Central memory CD4-positive, alpha-beta T cell (primary cell): Measurements from ENCODE around the gene ZNF559.
A peak's percentile ranks its signal among the peaks of the same experiment; 100 is the strongest.
"Not testable (repeated sequence)": the region's sequence is repeated elsewhere in the genome, so short reads cannot be mapped to it uniquely, and the experiment has no call there.

Experiments
- DNase-seq: peaks from one replicate; pipeline ENCODE4 v3.0.0; 2022
- total RNA-seq, 3 experiments: gene quantifications; one replicate each; lab custom pipeline; 2026; lab: John Stamatoyannopoulos, UW

Gene ZNF559
- 10.4 to 44.6 (median 11.7) reads per million in 3 experiments for total RNA-seq

DNA sequence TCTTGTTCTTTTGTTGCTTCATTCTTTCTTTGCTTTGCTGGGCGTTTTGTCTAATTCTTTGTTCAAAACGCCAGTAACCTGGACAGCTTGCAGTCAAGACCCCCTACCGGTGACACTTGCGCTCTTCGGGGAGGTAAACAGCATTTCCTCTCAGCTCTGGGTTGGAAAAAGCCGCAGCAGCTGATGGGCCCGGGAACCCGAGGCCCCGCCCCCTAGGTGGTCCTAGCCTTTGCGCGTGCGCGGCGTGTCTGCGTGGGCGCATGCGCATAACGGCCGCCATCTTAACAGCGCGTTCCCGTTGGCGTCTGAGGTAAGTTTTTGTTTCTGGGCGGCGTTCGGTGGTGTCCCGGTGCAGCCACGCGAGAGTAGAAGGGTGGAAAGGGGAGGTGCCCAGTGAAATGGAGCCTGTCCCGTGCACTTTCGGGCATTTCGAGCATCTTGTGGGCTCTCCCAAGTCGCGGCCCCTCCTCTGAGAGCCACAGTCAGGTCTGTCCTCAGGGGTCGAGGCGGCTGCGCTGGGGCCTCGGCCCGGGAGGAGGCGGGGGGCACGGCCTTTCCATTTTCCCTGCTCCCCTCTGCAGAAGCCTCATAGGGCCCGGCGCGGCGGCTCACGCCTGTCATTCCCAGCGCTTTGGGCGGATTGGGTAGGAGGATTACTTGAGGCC is at the start of gene ZNF559:
Gene ZNF559, plus strand, starts transcription at position 261 of the 665 bp plus-strand sequence. CDS start 14,371 bp downstream, outside the sequence.
- peak; percentile 96 for DNase-seq

DNA sequence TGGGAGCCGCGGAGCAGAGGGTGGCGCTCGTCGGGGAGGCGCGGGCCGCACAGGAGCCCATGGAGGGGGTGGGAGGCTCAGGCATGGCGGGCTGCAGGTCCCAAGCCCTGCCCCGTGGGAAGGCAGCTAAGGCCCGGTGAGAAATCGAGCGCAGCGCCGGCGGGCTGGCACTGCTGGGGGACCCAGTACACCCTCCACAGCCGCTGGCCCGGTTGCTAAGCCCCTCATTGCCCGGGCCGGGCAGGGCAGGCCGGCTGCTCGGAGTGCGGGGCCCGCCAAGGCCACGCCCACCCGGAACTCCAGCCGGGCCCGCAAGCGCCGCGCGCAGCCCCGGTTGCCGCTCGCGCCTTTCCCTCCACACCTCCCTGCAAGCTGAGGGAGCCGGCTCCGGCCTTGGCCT is 40.5 kb upstream of the ZNF559 start:
- not testable (repeated sequence) for DNase-seq

DNA sequence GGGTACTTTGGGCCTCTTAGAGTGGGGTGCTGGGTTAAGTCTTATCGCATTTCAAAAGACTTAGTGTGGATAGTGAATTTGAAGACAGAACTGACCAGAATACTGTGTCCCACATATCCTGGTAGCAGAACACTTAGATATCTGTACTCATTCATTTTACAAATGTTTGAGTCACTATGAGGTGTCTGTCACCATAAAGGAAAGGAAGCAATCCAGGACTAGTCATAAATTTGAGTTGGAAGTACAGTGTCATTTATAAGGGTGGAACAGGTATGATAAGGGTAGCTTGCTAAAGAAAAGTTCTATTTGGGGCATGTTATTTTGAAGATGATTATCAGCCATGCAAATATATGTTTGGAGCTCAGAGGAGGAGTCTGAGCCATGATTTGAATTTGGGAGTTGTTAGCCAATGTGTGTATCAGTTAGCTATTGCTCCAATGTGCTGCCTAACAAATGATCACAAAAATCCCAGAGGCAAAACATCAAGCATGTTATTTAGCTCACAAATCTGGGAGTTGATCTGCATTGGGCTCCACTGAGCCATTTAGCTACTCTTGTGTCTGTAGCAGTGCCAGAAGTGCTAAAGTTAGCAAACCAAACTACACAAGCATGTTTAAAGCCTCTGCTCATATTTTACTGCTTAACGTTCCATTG is 34.6 kb upstream of the ZNF559 start:
- no peak for DNase-seq

DNA sequence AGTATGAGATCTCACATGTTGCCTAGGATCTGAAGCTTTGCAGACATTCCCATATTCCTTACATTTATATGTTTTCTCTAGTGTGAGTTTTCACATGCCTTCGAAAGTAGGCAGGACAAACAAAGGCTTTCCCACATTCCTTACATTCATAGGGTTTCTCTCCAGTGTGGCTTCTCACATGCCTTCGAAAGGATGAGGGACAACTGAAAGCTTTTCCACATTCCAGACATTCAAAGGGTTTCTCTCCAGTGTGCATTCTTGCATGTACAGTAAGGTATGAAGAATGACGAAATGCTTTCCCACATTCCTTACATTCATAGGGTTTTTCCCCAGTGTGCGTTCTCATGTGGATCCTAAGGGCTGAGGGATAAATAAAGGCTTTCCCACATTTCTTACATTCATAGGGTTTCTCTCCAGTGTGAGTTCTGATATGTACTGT is 28.5 kb upstream of the ZNF559 start:
- DNase-seq: no peak

DNA sequence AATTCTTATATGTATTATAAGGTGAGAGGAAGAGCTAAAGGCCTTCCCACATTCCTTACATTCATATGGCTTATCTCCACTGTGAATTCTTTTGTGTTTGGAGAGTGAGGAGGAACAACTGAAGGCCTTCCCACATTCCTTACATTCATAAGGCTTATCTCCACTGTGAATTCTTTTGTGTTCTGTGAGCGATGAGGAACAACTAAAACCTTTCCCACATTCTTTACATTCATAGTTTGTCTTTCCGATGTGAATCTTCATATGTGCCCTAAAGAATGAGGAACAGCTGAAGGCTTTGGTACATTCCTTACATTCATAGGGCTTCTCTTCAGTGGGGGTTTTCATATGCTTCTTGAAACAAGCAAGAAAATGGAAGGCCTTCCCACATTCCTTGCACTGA is 27.6 kb upstream of the ZNF559 start:
- no peak for DNase-seq

DNA sequence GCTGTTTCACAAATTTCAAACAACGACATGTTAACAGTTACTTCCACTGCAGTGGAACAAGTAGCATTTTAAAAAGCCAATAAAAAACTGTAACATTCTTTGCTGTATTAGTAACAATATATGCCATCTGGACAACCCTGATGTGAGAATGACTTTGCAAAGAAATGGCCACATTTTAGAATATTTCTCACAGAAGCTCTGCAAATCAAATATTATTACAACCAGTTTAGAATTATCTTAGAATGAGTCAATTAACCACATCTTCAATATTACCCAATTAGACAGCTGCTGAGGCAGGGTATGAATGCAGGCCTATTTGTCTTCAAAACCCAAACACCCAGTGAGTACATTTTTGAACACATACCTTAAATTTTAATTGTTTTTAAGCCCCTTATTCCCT is 17.5 kb upstream of the ZNF559 start:
- no peak for DNase-seq

DNA sequence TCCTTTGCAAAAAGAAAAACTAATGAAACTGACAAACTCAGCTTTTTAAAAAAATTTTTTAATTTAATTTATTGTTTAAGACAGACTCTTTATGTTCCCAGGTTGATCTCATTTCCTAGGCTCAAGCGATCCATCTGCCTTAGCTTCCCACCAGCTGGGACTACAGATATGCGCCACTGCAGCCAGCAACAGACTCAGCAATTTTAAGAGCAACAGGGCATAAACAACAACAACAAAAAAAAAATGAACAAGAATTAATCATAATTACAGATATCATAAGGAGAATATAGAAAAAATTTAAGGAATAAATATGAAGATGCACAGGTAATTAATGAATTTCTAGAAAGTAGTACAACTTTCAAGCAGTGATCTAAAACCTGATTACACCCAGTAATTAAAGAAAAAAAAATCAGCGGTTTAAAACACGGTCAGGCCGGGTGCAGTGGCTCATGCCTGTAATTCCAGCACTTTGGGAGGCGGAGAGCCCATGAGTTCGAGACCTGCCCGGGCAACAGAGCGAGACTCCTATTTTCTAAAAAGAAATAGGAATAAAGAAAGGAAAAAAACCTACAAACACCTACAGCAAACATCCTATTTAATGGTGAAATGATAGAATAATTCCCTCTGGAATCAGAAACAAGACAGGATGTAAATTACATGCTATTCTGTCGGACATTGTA is 15.7 kb upstream of the ZNF559 start:
- no peak for DNase-seq

DNA sequence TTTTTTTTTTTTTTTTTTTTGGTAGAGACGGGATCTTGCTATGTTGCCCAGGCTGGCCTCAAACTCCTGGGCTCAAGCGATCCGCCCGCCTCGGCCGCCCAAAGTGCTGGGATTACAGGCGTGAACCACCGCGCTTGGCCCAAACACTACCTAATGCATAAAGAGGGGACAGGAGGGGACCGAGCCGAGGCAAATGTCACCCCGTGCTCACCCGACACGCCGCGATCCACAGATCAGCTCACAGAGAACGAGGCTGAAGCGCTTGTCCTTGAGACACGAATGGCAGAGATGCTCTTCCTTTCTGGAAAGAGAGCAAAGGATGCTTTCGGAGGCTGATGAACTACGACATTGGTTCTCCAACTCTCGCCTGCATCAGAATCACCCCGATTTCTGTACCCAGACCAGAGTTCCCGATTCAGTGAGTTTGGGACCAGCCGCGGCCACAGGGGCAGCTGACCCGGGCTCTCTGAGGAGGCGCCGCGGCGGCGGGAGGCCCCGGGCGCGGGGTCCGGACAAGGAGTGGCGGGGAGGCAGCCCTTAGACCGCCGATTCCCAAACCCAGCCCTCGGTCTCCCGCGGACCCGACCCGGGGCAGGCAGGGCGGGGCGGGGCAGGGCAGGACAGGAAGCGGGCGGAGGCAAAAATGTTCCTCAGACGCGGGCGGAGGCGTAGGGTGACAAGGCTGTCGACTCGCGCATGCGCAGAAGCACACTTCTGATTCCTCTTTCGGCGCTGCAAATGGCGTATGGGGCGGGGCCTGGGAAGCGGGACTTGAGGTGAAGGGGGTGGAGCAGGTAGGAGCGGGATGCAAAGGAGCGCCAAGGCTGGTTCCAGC is 14.6 kb upstream of the ZNF559 start, which contains the start of gene ZNF699:
Gene ZNF699, minus strand, starts transcription at position 700 of the 835 bp plus-strand sequence. CDS start 4,719 bp downstream, outside the sequence.
- peak; percentile 97 for DNase-seq

DNA sequence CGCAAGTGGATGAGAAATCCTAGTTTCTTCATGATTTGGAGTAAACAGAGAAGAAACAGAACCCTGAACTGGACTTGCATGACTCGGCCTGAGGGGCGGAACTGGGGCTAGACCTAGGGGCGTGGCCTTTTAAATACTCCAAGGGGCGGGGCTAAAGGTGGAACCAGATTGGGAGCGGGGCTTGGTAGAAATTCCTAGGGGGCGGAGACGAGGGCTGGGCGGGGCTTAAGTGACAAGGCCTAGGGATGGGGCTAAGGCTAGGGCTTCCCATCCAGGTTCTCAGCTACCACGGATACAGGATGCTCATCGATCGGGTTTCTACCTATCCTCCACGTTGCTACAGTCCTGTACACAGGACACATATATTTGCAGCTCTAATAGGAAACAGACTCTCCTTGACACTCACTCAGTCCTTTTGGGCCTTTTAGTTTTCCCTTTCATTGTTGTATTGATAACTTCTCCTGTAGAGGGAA is 14.0 kb upstream of the ZNF559 start:
- no peak for DNase-seq

DNA sequence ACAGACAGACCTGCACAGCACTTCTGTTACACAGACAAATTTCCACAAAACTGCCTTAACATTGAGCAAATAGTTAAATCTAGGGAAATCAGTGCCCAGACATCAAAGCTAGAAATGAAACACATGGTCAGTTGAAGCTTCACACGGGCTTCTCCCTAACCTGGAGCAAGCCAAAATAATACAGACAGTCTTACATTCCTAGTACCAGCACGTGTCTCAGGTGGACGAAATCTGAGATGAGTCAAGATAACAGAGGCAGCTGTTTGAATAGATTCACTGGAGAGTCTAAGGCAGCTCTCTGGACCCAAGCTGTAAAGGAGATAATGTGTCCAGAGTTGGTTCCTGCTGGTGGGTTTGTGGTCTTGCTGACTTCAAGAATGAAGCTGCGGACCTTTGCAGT is 10.2 kb upstream of the ZNF559 start:
- no peak for DNase-seq

DNA sequence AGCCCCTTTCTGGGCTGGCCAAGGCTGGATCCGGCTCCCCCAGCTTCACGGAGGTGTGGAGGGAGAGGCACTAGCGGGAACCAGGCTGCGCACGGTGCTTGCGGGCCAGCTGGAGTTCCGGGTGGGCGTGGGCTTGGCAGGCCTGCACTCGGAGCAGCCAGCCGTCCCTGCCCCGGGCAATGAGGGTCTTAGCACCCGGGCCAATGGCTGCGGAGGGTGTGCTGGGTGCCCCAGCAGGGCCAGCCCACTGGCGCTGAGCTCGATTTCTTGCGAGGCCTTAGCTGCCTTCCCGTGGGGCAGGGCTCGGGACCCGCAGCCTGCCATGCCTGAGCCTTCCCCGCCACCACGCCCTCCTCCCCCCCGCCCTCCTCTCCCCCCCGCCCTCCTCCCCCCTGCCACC is 2.6 kb upstream of the ZNF559 start:
- no peak for DNase-seq

DNA sequence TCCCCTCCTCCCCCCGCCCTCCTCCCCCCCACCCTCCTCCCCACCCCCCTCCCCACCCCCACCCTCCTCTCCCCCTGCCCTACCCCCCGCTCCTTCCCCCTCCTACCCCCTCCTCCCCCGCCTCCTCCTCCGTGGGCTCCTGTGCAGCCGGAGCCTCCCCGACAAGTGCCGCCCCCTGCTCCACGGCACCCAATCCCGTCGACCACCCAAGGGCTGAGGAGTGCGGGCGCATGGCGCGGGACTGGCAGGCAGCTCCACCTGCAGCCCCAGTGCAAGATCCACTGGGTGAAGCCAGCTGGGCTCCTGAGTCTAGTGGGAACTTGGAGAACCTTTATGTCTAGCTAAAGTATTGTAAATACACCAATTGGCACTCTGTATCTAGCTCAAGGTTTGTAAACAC is 2.2 kb upstream of the ZNF559 start:
- not testable (repeated sequence) for DNase-seq

DNA sequence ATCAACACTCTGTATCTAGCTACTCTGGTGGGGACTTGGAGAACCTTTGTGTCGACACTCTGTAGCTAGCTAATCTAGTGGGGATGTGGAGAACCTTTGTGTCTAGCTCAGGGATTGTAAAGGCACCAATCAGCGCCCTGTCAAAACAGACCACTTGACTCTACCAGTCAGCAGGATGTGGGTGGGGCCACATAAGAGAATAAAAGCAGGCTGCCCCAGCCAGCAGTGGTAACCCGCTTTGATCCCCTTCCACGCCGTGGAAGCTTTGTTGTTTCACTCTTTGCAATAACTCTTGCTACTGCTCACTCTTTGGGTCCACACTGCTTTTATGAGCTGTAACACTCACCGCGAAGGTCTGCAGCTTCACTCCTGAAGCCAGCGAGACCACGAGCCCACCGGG is 1.8 kb upstream of the ZNF559 start:
- not testable (repeated sequence) for DNase-seq

DNA sequence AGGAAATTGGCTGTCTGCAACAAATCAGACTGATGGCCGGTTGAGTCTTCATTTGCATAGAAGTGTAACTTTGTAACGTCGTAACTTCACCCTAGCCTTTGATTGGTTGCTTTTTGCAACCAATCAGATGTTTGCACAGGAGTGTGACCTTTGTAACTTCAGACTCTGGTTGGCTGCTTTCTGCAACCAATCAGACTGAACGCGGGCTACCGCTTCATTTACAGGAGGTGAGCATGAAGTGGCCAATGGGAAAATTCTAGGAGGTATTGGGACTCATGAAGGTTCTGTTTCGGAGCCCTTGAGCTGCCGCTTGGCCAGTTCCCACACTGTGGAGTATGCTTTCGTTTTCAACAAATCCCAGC is 441 bp upstream of the ZNF559 start:
- DNase-seq: no peak

DNA sequence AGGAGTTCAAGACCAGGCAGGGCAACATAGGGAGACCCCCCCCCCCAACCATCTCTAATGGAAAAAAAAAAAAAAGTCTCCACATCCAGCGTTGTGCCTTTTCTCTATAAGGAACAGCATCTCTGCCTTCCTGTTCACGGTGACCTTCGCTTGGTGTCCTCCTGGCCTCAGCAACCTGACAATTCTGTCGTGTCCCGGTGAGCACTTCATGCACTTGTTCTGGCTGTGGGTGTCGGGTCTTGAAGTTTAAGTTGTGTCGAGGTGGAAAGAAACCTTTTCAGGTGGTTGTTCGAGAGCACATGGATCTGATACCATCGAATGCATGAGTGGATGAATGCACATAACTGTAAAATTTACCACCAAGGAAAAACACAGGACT is 594 bp downstream of the ZNF559 start:
- DNase-seq: no peak

DNA sequence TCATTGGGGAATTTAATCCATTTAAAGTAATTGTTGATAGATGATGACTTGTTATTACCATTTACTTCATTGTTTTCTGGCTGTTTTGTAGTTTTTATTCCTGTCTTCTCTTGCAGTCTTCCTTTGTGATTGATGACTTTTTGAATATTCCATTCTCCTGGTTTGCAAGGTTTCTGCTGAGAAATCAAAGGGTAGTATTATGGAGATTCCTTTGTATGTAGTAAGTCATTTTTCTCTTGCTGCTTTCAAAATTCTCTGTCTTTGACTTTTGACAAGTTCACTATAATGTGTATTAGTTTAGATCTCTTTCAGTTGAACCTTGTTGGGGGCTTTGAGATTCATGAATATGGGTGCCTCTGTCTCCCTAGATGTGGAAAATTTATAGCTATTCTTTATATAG is 6.0 kb downstream of the ZNF559 start:
- no peak for DNase-seq

DNA sequence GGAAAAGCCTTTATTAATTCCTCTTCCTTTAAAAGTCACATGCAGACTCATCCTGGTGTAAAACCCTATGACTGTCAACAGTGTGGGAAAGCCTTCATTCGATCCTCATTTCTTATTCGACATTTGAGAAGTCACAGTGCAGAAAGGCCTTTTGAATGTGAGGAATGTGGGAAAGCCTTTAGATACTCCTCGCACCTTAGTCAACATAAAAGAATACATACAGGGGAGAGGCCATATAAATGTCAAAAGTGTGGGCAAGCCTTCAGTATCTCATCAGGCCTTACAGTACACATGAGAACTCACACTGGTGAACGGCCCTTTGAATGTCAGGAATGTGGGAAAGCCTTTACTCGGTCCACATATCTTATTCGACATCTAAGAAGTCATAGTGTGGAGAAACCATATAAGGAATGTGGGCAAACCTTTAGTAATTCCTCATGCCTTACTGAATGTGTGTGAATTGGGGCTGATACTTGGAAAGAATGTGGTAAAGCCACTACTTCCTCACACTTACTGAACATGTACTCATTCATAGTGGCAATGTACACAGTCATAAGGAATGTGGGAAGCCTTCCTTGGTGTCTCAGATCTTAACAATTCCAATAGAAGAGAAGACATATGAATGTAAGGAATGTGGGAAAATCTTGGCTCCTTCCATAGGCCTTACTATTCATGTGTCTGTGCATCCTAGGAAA is 18.8 kb downstream of the ZNF559 start:
- no peak for DNase-seq

DNA sequence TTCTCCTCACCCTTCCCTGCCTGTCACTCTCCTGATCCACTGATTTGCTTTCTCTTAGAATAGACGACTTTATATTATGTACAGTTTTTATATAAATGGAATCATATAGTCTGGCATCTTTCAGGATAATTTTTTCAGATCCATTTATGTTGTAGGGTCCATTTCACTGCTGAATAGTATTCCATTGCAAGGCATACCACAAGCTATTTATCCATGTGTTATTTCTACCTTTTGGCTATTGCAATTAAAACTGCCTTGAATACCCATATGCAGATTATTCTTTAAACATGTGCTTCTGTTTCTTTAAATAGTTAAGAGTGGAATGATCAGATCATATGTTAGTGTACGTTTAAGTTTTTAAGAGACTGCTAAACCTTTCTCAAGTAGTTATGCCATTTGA is 21.0 kb downstream of the ZNF559 start:
- DNase-seq: no peak

DNA sequence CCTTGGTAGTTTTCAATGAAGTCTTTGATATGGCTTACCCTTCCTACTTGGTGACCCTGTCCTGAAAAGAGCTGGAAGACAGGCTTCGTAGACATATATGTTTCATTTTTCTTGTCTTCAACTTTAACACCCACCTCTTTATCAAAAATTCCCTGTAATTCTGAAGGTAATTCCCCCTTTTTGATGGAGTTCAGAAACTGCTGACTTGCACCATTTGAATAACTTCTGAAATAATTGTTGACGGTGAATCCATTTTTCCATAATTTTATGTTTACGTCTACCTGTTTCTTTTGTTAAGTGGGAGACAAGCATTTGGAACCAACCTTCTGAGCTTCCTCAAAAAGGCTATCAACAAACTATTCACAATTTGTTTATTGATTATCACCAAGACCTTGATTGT is 24.3 kb downstream of the ZNF559 start:
- DNase-seq: no peak

DNA sequence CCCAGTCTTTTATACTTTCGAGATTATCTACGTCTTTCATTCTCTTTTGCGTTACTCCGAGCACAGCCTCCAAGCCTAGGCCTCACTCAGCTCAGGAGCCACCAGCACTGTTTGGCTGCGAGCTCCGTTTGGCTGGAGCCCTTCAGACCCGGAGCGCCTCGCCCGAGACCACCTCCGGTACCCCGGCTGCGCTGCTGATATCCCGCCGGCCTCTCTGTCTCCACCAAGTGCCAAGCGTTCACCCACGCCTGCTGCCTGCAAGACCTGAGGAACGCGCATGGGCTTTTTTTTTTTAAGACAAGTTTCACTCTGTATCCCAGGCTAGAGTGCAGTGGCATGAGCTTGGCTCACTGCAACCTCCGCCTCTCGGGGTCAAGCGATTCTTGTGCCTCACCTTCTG is 24.7 kb downstream of the ZNF559 start:
- no peak for DNase-seq

DNA sequence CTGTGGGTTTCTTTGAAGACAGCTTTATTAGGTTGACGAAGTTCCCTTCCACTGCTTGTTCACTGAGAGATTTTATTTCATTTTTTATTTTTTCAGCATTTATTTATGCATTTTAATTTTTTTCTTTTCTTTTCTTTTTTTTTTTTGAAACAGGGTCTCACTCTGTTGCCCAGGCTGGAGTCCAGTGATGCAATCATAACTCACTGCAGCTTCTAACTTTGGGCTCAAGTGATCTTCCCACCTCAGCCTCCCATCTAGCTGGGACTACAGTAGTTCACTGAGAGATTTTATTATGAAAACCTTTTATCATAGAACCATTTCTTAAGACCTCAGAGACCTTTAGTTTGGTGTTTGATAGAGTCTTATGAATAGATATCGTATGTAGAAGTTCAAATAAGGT is 28.5 kb downstream of the ZNF559 start:
- no peak for DNase-seq

DNA sequence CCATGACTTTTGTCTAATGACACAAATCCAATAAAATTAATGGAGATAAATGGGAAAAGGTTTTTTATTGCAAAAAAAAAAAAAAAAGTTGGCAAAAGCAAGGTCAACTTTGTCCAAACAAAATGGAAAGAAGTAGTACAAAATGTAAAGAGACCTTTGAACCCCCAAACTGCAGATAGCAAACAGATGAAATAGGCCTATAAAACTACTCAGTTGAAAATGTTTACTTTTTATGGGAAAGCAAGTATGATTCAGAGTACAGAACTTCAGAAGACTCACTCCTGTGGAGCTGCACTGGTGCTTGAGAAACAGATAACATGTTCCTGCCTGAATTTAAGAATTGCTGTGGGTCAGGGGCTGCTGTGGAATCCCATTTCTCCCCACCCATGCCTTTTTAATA is 29.0 kb downstream of the ZNF559 start:
- no peak for DNase-seq
